GM23338 (cell line): ENCODE data around the gene SH2D5. TPM values are rescaled to one million over a fixed set of nuclear protein-coding genes. Genes with fewer than 3 reads are reported as not detected.

Experiments
- ATAC-seq: fragments of 200-7000 bp; cut with Tn5 transposase; 3 replicates; pipeline ENCODE4 v1.9.1; 2020
- DNase-seq: peaks from one replicate; pipeline ENCODE4 v3.0.0-alpha.2; 2015; ENCODE audit warnings: low spot score
- H2AFZ ChIP-seq: fragments of 200-600 bp; sonication (generic); 2 replicates; pipeline ENCODE4 v1.8.0; 2016; ENCODE audit warnings: antibody characterized with exemption, mild to moderate bottlenecking, moderate library complexity
- H3F3A ChIP-seq: fragments of 200-600 bp; sonication (generic); replicated peaks from 2 replicates; pipeline ENCODE4 v1.8.0; 2017; ENCODE audit warnings: antibody characterized with exemption, mixed run types, low read depth
- H3K27ac ChIP-seq: fragments of 200-600 bp; sonication (generic); 2 replicates; pipeline ENCODE4 v1.6.1; 2016; ENCODE audit warnings: low read depth
- H3K27me3 ChIP-seq: fragments of 200-600 bp; sonication (generic); 2 replicates; pipeline ENCODE4 v1.8.0; 2016; ENCODE audit warnings: mild to moderate bottlenecking, mixed run types, moderate library complexity; ENCODE audit not compliant: insufficient read depth
- H3K36me3 ChIP-seq: fragments of 200-600 bp; sonication (generic); 2 replicates; pipeline ENCODE4 v1.8.0; 2016; ENCODE audit warnings: mild to moderate bottlenecking; ENCODE audit not compliant: insufficient read depth
- H3K4me1 ChIP-seq: fragments of 200-600 bp; sonication (generic); 2 replicates; pipeline ENCODE4 v1.8.0; 2016; ENCODE audit warnings: mild to moderate bottlenecking, moderate library complexity; ENCODE audit not compliant: insufficient read depth
- H3K4me2 ChIP-seq: fragments of 200-600 bp; sonication (generic); 2 replicates; pipeline ENCODE4 v1.7.1; 2017; ENCODE audit warnings: mixed run types
- H3K4me3 ChIP-seq: fragments of 200-600 bp; sonication (generic); 2 replicates; pipeline ENCODE4 v1.6.1; 2016; ENCODE audit warnings: mixed run types
- H3K79me2 ChIP-seq: fragments of 200-600 bp; sonication (generic); replicated peaks from 2 replicates; pipeline ENCODE4 v1.8.0; 2017; ENCODE audit warnings: mild to moderate bottlenecking; ENCODE audit not compliant: insufficient read depth
- H3K9me2 ChIP-seq: fragments of 200-600 bp; sonication (generic); 2 replicates; pipeline ENCODE4 v1.8.0; 2017; ENCODE audit not compliant: insufficient read depth
- H4K20me1 ChIP-seq: fragments of 200-600 bp; sonication (generic); replicated peaks from 2 replicates; pipeline ENCODE4 v1.8.0; 2017; ENCODE audit warnings: mild to moderate bottlenecking; ENCODE audit not compliant: insufficient read depth
- H3K27ac Mint-ChIP-seq: 2 replicates; pipeline ENCODE4 v1.8.0; 2020; ENCODE audit warnings: inconsistent platforms, mild to moderate bottlenecking, moderate library complexity, mixed read lengths
- H3K27me3 Mint-ChIP-seq: 3 replicates; pipeline ENCODE4 v1.8.0; 2022; ENCODE audit warnings: low read depth, mild to moderate bottlenecking, moderate library complexity, mixed read lengths, inconsistent platforms; ENCODE audit not compliant: insufficient read depth, poor library complexity
- H3K36me3 Mint-ChIP-seq: 3 replicates; pipeline ENCODE4 v1.8.0; 2021; ENCODE audit warnings: low read depth, mild to moderate bottlenecking, inconsistent platforms, moderate library complexity, mixed read lengths
- H3K4me1 Mint-ChIP-seq: 3 replicates; pipeline ENCODE4 v1.8.0; 2020; ENCODE audit warnings: mild to moderate bottlenecking, inconsistent platforms, mixed read lengths
- H3K4me3 Mint-ChIP-seq: 3 replicates; pipeline ENCODE4 v1.8.0; 2021; ENCODE audit warnings: moderate library complexity, mild to moderate bottlenecking, inconsistent platforms, mixed read lengths
- H3K9me3 Mint-ChIP-seq: 3 replicates; pipeline ENCODE4 v1.8.0; 2020; ENCODE audit warnings: moderate library complexity, mild to moderate bottlenecking, inconsistent platforms, mixed read lengths
- CTCF ChIP-seq, 2 experiments: fragments of 200-600 bp in 1 of 2; sonication (generic) in 1 of 2; conservative IDR thresholded peaks; 2 replicates each; pipeline versions ENCODE4 v1.5.1 to v1.6.1; 2016 to 2017; ENCODE audit warnings: antibody characterized with exemption in 2 of 2, low read depth in 2 of 2, mild to moderate bottlenecking in 2 of 2, moderate library complexity in 1 of 2
- POLR2AphosphoS5 ChIP-seq: IDR thresholded peaks from 2 replicates; pipeline ENCODE4 v1.6.1; 2016; ENCODE audit warnings: antibody characterized with exemption, low read depth
- STAT1 ChIP-seq: IDR thresholded peaks from one replicate; pipeline ENCODE4 v1.6.1; 2016; ENCODE audit warnings: antibody characterized with exemption; ENCODE audit not compliant: unreplicated experiment
- ZNF114 ChIP-seq: fragments of 250-450 bp; sonication (Bioruptor Pico); IDR thresholded peaks from 2 replicates; pipeline ENCODE4 v1.5.0; 2020; ENCODE audit warnings: mild to moderate bottlenecking, moderate library complexity
- ZNF462 ChIP-seq: fragments of 250-450 bp; sonication (Bioruptor Pico); IDR thresholded peaks from 2 replicates; pipeline ENCODE4 v1.5.0; 2020; ENCODE audit warnings: mild to moderate bottlenecking, moderate library complexity
- polyA plus RNA-seq: library from polyadenylated mRNA; unstranded; fragments of >200 nt; fragmentation: Nextera tagmentation; extraction: Ambion mirVana; gene quantifications from 2 replicates; pipeline ENCODE4 v1.2.1, GENCODE V29; 2016
- total RNA-seq: library from RNA; depleted of rRNA; stranded (reverse); fragments of >200 nt; shearing (Covaris generic); gene quantifications from 2 replicates; pipeline ENCODE4 v1.2.3, GENCODE V29; 2014

Gene SH2D5
- total and polyA plus RNA-seq, 2 experiments from 2014 or later = 5.0 to 24.8 TPM

GRCh38 chr1:20710469-20711284 lies 21.8 kb downstream of the SH2D5 start:
- Histone ChIP-seq H3F3A (0 out of 2 replicates have a peak, but pooled peaks cover 4% of the 10 kb centered on the region), H3K27ac (no peak overlapping the region), H3K4me1 (no peaks in the 10 kb centered on the region), H3K27me3 (no peaks in the 10 kb centered on the region), H3K4me3 (no peak overlapping the region), H3K79me2 (no peaks in the 10 kb centered on the region), H3K4me2 (no peak overlapping the region), H4K20me1 (peaks cover 4% of the 10 kb centered on the region; the same call in 1 of the 2 replicates), H3K36me3 (no peaks in the 10 kb centered on the region; the same call in 1 of the 2 replicates), H2AFZ (no peak overlapping the region), H3K9me2 (no peaks in the 10 kb centered on the region)
- DNase-seq (no peak), ATAC-seq (no peak)
- Mint-ChIP-seq H3K4me1 (no peaks in the 10 kb centered on the region), H3K27ac (no peak overlapping the region), H3K9me3 (no peaks in the 10 kb centered on the region), H3K4me3 (no peak overlapping the region), H3K27me3 (peaks cover 11% of the 10 kb centered on the region), H3K36me3 (peaks cover 27% of the 10 kb centered on the region)
- TF ChIP-seq ZNF462 (CRISPR knock-in tag) (no peak), POLR2AphosphoS5 (no peak), CTCF (conservative IDR thresholded peaks at IDR 0.05; ENCODE audit: low read depth in 2 of 2) (no peak), ZNF114 (CRISPR knock-in tag) (no peak), STAT1 (no peak)
